AG04449 (cell line): ENCODE results near the gene TCN1.
"Not testable (repeated sequence)": the region's sequence is repeated elsewhere in the genome, so short reads cannot be mapped to it uniquely, and the experiment has no call there.

ENCODE experiments used
- CTCF ChIA-PET: fragments of 350-600 bp; formaldehyde crosslinking; extraction: SDS; loops from one replicate; lab custom pipeline; 2021; ENCODE audit warnings: antibody characterized with exemption; lab: Yijun Ruan, JAX
- POLR2A ChIA-PET: fragments of 400-600, 350-600 bp; formaldehyde crosslinking; extraction: SDS; loops from one replicate; lab custom pipeline; 2020; ENCODE audit warnings: antibody characterized with exemption, inconsistent platforms; lab: Yijun Ruan, JAX
- DNase-seq: peaks from one replicate; pipeline ENCODE4 v3.0.0-alpha.2; 2010; ENCODE audit warnings: low read depth, low spot score
- H3K4me3 ChIP-seq: 2 replicates; pipeline ENCODE4 v1.5.1; 2011; ENCODE audit warnings: low read depth, mild to moderate bottlenecking, control low read depth, low read length
- TF ChIP-seq, protein P1 (sequence below): IDR thresholded peaks from one replicate; pipeline ENCODE4 v1.5.1; 2011; ENCODE audit warnings: mild to moderate bottlenecking, moderate library complexity, low read length, control low read depth, inconsistent platforms; ENCODE audit not compliant: insufficient read depth; ENCODE audit errors: missing control alignments

Gene TCN1

DNA sequence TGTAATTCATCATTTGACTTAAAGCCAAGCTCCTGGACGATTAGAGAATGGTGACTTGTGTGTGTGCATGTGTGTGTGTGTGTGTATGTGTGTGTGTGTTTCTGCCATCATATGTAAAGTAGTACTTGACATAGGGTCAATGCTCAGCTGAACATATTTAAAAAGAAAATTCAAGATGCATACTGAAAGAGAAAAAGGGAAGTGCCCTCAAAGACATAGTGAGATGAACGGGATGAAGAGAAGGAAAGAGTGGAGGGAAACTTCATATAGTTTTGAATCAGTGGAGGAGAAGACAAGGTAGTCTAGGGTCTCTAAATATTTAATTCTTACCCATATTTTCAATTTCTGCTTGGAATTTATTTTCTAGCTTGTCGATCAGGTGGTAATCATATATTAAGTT is 4.0 kb downstream of the TCN1 start:
- no peak overlapping the region for H3K4me3 ChIP-seq
- no peak for DNase-seq
- POLR2A ChIA-PET = no interaction called here
- CTCF ChIA-PET = no interaction called here
- TF ChIP-seq, protein P1, sequence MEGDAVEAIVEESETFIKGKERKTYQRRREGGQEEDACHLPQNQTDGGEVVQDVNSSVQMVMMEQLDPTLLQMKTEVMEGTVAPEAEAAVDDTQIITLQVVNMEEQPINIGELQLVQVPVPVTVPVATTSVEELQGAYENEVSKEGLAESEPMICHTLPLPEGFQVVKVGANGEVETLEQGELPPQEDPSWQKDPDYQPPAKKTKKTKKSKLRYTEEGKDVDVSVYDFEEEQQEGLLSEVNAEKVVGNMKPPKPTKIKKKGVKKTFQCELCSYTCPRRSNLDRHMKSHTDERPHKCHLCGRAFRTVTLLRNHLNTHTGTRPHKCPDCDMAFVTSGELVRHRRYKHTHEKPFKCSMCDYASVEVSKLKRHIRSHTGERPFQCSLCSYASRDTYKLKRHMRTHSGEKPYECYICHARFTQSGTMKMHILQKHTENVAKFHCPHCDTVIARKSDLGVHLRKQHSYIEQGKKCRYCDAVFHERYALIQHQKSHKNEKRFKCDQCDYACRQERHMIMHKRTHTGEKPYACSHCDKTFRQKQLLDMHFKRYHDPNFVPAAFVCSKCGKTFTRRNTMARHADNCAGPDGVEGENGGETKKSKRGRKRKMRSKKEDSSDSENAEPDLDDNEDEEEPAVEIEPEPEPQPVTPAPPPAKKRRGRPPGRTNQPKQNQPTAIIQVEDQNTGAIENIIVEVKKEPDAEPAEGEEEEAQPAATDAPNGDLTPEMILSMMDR = no peak

DNA sequence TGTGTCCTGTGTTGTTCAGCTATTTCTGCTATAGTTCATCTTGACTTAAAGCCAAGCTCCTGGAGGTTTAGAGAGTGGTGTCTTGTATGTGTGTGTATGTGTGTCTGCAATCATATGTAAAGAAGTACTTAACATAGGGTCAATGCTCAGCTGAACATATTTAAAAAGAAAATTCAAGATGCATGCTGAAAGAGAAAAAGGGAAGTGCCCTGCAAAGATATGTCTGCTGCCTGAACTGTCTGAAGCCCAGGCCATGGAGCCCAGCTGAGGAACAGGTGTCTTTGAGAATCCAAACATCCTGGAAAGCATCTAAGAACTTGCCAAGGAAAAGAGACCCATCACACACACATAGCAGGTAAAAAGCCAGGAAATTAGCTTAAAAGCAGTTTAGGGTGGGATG is 6.6 kb downstream of the TCN1 start:
- ChIA-PET POLR2A (no interaction called here), CTCF (no interaction called here)
- DNase-seq = no peak
- TF ChIP-seq, protein P1 = no peak
- H3K4me3 ChIP-seq = no peak overlapping the region

DNA sequence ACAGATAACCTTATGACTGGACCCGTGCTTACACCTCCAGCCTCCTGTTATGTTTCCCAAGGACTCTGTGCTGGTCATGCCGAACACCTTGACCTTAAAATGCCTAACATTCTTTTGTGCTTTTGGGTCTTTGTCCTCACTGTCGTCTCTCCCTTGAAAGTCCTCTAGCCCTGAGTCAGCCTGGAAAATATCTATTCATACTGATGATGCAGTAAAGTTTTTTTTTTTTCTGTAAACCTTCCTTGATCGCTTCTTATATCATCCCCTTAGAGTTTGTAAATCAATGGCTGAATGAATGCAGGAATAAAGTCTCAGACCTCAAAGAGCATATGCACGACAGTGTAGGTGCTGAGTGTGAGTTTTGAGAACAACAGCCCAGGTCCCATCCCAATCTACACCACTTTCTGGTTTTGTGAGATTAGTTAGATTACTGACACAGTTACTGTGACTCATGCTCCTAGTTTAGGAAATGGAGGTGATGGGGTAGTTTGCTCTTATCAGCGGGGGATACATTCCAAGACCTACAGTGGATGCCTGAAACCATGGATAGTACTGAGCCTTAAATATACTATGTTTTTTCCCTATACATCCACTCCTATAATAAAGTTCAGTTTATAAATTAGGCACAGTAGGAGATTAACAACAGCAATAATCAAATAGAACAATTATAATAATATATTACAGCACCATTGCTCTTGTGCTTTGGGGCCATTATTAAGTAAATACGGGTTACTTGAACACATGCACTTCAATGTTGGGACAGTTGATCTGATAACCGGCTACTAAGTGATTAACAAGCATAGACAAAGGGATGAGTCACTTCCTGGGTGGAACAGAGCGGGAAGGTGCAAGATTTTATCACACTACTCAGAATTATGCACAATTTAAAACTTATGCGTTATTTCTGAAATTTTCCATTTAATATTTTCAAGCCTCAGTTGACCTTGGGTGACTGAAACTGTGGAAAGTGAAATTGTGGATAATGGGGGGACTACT is 8.6 kb downstream of the TCN1 start:
- CTCF ChIA-PET = no interaction called here
- DNase-seq = no peak
- POLR2A ChIA-PET = no interaction called here
- no peak overlapping the region for H3K4me3 ChIP-seq
- TF ChIP-seq, protein P1 = no peak

DNA sequence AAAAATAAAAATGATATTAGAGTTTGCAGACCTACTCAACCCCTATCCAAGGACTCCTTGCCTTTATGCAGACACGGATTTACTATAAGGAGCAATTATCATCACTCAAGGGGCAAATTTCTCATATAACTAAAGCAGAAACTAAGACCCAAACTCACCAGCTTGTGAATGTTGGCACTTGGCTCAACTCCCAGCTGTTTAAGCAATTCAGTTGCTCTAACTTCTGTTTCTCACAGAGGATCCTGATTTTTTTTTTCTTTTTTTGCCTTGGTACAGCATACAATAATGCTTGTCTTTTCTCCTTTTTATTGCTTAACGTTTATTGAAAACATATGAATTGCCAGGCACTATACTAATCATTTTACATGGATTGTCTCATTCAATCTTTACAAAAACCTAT is 11.4 kb downstream of the TCN1 start:
- ChIA-PET POLR2A (no interaction called here), CTCF (no interaction called here)
- no peak overlapping the region for H3K4me3 ChIP-seq
- no peak for DNase-seq
- TF ChIP-seq, protein P1 = no peak

DNA sequence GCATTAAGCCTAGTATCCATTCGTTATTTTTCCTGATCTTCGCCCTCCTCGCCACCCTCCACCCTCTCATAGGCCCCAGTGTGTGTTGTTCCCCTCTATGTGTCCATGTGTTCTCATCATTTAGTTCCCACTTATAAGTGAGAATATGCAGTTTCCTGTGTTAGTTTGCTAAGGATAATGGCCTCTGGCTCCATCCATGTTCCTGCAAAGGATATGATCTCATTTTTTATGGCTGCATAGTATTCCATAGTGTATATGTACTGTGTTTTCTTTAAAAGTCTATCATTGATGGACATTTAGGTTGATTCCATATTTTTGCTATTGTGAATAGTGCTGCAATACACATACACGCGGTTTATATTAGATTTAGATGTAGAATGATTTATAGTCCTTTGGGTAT is 14.9 kb downstream of the TCN1 start:
- POLR2A ChIA-PET, H3K4me3 ChIP-seq, DNase-seq, CTCF ChIA-PET: not testable (repeated sequence)

DNA sequence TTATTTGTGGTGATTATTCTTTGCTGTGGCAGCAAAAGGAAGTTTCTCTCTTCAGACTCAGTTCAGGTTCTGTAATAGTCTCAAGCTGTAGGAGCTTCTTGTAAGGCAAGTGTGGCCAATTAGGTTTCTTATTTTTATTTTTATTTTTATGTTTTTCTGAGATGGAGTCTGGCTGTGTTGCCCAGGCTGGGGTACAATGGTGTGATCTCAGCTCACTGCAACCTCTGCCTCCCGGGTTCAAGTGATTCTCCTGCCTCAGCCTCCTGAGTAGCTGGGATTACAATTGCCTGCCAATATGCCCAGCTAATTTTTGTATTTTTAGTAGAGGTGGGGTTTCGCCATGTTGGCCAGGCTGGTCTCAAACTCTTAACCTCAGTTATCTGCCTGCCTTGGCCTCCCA is 16.7 kb downstream of the TCN1 start:
- DNase-seq, CTCF ChIA-PET, POLR2A ChIA-PET, H3K4me3 ChIP-seq: not testable (repeated sequence)

DNA sequence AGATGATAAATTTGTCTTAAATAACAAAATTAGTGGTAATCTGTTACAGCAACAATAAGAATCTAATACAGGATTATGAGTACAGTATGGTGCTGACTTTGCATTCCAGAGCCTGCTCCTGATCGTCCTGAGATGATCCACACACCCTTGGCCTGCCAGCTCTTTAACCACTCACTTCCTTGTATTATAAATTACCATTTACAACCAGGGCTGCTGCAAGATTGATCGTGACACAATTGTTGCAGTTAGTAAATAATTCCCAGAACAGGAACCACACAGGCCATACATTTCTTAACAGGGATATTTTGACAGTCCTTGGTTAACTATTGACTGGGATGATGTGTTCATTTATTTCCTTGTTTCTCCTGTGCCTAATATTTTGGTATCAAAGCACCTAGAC is 17.2 kb downstream of the TCN1 start:
- CTCF ChIA-PET = no interaction called here
- TF ChIP-seq, protein P1 = no peak
- no peak for DNase-seq
- POLR2A ChIA-PET = no interaction called here
- no peak overlapping the region for H3K4me3 ChIP-seq

DNA sequence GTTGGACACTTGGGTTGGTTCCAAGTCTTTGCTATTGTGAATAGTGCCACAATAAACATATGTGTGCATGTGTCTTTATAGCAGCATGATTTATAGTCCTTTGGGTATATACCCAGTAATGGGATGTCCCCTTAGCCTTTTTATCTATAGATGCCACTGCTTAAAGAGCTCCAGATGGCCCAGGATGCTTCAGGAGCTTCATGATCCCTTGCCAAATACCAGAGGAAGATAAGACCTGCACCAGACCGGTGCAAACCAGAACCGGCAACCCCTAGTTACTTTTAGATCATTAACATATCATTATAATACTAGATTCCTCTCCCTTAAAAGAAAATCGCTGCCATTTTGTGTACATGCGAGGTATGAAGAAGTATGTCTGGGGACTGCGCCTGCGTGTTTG is 17.8 kb downstream of the TCN1 start:
- POLR2A ChIA-PET, CTCF ChIA-PET, H3K4me3 ChIP-seq, DNase-seq: not testable (repeated sequence)
